CD8-positive, alpha-beta memory T cell (primary cell): ENCODE measurements around the gene KBTBD7. TPM values are rescaled to one million over a fixed set of nuclear protein-coding genes. Genes with fewer than 3 reads are reported as not detected.
A peak's percentile ranks its signal among the peaks of the same experiment; 100 is the strongest.

Experiments used
- CTCF ChIA-PET: fragments of 350-600 bp; sonication (Branson Sonifier 250); formaldehyde crosslinking; loops from one replicate; lab custom pipeline; 2021; ENCODE audit warnings: antibody characterized with exemption; lab: Charles Lee
- POLR2A ChIA-PET: fragments of 350-600 bp; sonication (Branson Sonifier 250); formaldehyde crosslinking; loops from one replicate; lab custom pipeline; 2021; ENCODE audit warnings: antibody characterized with exemption; lab: Charles Lee
- DNase-seq, 5 donors: peaks; one replicate each; pipeline versions ENCODE4 v3.0.0 to v3.0.0-alpha.2; 2020 to 2022; ENCODE audit warnings: mixed read lengths in 1 of 5
- H3K27ac ChIP-seq: one replicate; pipeline ENCODE4 v1.7.0; 2013; ENCODE audit warnings: low read depth, mild to moderate bottlenecking, low read length, moderate library complexity
- H3K27me3 ChIP-seq: 2 replicates; pipeline ENCODE4 v1.7.0; 2013; ENCODE audit warnings: low read length, mild to moderate bottlenecking; ENCODE audit not compliant: insufficient read depth, poor library complexity, severe bottlenecking
- H3K36me3 ChIP-seq: 2 replicates; pipeline ENCODE4 v1.7.0; 2013; ENCODE audit warnings: mild to moderate bottlenecking, low read length, moderate library complexity; ENCODE audit not compliant: insufficient read depth
- H3K4me1 ChIP-seq: 2 replicates; pipeline ENCODE4 v1.7.0; 2013; ENCODE audit warnings: mild to moderate bottlenecking, low read length, moderate library complexity; ENCODE audit not compliant: insufficient read depth
- H3K4me3 ChIP-seq: 2 replicates; pipeline ENCODE4 v1.7.0; 2013; ENCODE audit warnings: mild to moderate bottlenecking, low read length
- H3K9me3 ChIP-seq: 2 replicates; pipeline ENCODE4 v1.7.0; 2013; ENCODE audit warnings: mild to moderate bottlenecking, low read length
- H3K27ac Mint-ChIP-seq, 8 donors: one replicate each; pipeline ENCODE4 v1.8.0; 2020 to 2021; ENCODE audit warnings: mixed read lengths in 8 of 8, mild to moderate bottlenecking in 6 of 8, inconsistent platforms in 3 of 8, moderate library complexity in 3 of 8
- H3K27me3 Mint-ChIP-seq, 2 donors: one replicate each; pipeline ENCODE4 v1.8.0; 2020 to 2021; ENCODE audit warnings: mixed read lengths in 2 of 2, mild to moderate bottlenecking in 1 of 2, moderate library complexity in 1 of 2
- H3K36me3 Mint-ChIP-seq, 3 donors: one replicate each; pipeline ENCODE4 v1.8.0; 2020 to 2021; ENCODE audit warnings: mixed read lengths in 3 of 3, inconsistent platforms in 1 of 3, mild to moderate bottlenecking in 1 of 3
- H3K4me1 Mint-ChIP-seq, 3 donors: one replicate each; pipeline ENCODE4 v1.8.0; 2020 to 2021; ENCODE audit warnings: mixed read lengths in 3 of 3, inconsistent platforms in 1 of 3, mild to moderate bottlenecking in 1 of 3
- H3K4me3 Mint-ChIP-seq, 7 donors: one replicate each; pipeline ENCODE4 v1.8.0; 2020 to 2021; ENCODE audit warnings: mixed read lengths in 7 of 7, mild to moderate bottlenecking in 6 of 7, moderate library complexity in 4 of 7, inconsistent platforms in 2 of 7
- H3K9me3 Mint-ChIP-seq, 5 donors: one replicate each; pipeline ENCODE4 v1.8.0; 2020 to 2022; ENCODE audit warnings: mixed read lengths in 5 of 5, mild to moderate bottlenecking in 3 of 5, moderate library complexity in 2 of 5, inconsistent platforms in 1 of 5
- polyA plus RNA-seq: library from polyadenylated mRNA; unstranded; fragments of 300-500 nt; fragmentation: Illumina TruSeq; gene quantifications from one replicate; pipeline ENCODE4 v1.2.3, GENCODE V29; 2021
- total RNA-seq, 2 experiments: library from RNA; stranded (reverse); gene quantifications; one replicate each; pipeline ENCODE4 v1.2.3, GENCODE V29; 2021

Gene KBTBD7
- total and polyA plus RNA-seq, 3 experiments from 2014 or later = 4.1 to 8.2 (median 4.4) TPM

DNA sequence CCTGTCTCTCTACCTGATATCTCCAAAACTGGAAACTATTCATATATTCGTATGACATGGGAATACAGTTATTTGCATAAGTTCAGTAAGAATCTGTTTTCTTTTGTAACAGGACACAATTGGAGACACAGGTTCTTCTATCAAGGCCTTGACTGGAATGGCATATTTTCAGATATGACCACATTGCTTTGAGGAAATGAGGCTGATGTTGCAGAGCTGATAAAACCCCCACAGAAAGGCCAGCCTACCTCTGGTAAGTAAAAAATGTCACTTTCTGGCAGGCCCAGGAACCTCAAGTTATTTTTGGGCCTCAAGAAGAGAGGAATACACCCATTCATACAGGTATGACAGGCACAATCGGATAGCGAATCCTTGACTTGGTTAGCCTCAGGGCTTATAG lies 32.2 kb downstream of the KBTBD7 start:
- no peaks in the 10 kb centered on the region for H3K27me3 ChIP-seq
- H3K27ac Mint-ChIP-seq = no peak overlapping the region

DNA sequence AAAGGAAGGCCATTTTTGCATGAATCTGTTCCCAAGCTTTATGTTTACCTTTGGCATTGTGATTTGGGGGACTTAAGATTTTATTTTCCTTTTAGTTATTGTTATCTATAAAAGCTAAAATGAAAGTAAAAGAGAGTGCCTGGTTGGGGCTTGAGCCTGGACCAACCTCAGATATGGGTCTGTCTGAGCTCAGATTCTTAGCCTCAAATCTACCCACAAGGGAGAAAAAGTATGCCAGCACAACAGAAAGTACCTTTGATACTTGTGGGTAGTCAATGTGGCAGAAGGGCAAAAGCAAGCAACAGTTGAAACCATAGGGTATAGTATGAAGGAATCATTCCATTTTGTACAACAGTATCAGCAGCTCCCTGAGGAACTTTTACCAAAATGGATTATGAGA lies 35.2 kb downstream of the KBTBD7 start:
- Histone ChIP-seq H3K27me3 (no peaks in the 10 kb centered on the region), H3K4me1 (no peaks in the 10 kb centered on the region), H3K27ac (no peak overlapping the region), H3K4me3 (no peak overlapping the region), H3K9me3 (no peaks in the 10 kb centered on the region), H3K36me3 (no peaks in the 10 kb centered on the region)
- H3K27me3 Mint-ChIP-seq = peaks cover 0 to 1% of the 10 kb centered on the region in 2 donors
- no peak for DNase-seq
- POLR2A ChIA-PET = no interaction called here
- peak overlapping the region in 4 of 8 donors; percentile 11 to 47 (median 32) for H3K27ac Mint-ChIP-seq
- no peaks in the 10 kb centered on the region for H3K9me3 Mint-ChIP-seq
- H3K36me3 Mint-ChIP-seq = peaks cover 0 to 4% (median 1%) of the 10 kb centered on the region in 3 donors
- CTCF ChIA-PET = no interaction called here
- no peak overlapping the region for H3K4me3 Mint-ChIP-seq
- H3K4me1 Mint-ChIP-seq = peaks cover 2 to 8% (median 5%) of the 10 kb centered on the region in 3 donors

More for the DNA sequence above, 32.2 kb downstream of the KBTBD7 start:
- H3K9me3 Mint-ChIP-seq = no peaks in the 10 kb centered on the region
- Histone ChIP-seq H3K27ac (no peak overlapping the region), H3K4me1 (no peaks in the 10 kb centered on the region), H3K36me3 (no peaks in the 10 kb centered on the region), H3K4me3 (no peak overlapping the region), H3K9me3 (no peaks in the 10 kb centered on the region)
- H3K36me3 Mint-ChIP-seq = peaks cover 0 to 4% (median 3%) of the 10 kb centered on the region in 3 donors
- ChIA-PET POLR2A (no interaction called here), CTCF (no interaction called here)
- H3K4me1 Mint-ChIP-seq = peaks cover 2 to 8% (median 5%) of the 10 kb centered on the region in 3 donors
- no peak overlapping the region for H3K4me3 Mint-ChIP-seq
- no peak for DNase-seq
- H3K27me3 Mint-ChIP-seq = peaks cover 0 to 1% of the 10 kb centered on the region in 2 donors

DNA sequence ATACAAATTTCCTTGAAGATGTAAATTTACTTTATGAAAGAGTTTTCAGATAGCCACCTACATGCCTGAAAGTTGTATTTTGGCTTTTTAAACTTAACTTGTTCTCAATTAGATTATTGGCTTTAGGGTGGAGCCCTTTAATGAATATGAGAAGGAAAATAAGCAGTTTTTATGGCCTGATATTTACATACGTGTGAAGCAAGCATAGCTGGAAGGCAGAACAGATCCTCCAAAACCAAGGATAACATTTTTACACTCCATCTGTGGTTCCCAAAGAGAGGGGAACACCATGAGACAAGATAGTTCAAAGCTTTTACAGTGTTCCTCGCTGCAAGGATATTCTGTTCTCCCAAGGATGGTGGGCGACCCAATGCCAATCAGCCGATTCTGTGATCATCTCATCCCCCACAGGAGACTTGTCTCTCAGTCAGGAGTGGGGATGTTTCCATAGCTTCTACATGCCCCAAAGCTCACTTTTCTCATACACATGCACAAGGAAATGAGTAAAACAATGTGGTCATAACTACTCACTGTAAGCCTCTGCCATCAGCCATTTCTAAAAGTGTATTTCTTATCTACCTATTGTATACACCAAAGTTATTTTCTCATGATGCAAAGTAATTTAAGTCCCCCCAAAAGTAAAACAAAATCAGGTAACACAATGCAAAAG lies 37.2 kb downstream of the KBTBD7 start:
- no peaks in the 10 kb centered on the region for H3K36me3 ChIP-seq
- no peak overlapping the region for H3K27ac Mint-ChIP-seq
- H3K27me3 ChIP-seq = no peaks in the 10 kb centered on the region
- no peaks in the 10 kb centered on the region for H3K4me1 ChIP-seq
- peaks cover 0 to under 1% of the 10 kb centered on the region in 2 donors for H3K27me3 Mint-ChIP-seq
- no peak overlapping the region for H3K4me3 ChIP-seq
- DNase-seq = no peak
- H3K27ac ChIP-seq = no peak overlapping the region
- H3K36me3 Mint-ChIP-seq = peaks cover 1 to 10% (median 4%) of the 10 kb centered on the region in 3 donors
- H3K9me3 ChIP-seq = peaks cover 3% of the 10 kb centered on the region
- no peak overlapping the region for H3K4me3 Mint-ChIP-seq
- ChIA-PET CTCF (no interaction called here), POLR2A (no interaction called here)
- peaks cover 5 to 7% (median 5%) of the 10 kb centered on the region in 5 donors for H3K9me3 Mint-ChIP-seq
- H3K4me1 Mint-ChIP-seq = peaks cover 2 to 8% (median 5%) of the 10 kb centered on the region in 3 donors

DNA sequence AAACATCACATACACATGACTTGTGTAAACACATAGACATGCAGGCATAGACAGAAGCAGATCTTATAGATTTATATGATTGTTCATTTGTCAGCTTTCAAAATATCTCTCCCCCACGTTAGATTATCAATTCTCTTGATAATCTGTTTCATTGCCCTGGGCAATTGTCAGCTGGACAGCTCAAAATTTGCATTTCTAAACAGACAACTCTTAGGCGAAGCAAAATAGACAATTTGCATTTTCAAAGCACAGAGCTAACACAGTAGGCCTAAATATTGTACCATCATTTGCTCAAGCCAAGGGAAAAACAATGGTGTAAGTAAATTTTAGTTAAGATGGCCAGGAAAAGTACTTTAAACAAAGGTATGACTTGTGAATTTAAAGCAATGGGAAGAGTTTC lies 37.7 kb downstream of the KBTBD7 start:
- Mint-ChIP-seq H3K4me1 (peaks cover 2 to 8% (median 5%) of the 10 kb centered on the region in 3 donors), H3K27ac (no peak overlapping the region), H3K9me3 (peaks cover 11 to 13% (median 11%) of the 10 kb centered on the region in 5 donors), H3K4me3 (no peak overlapping the region), H3K27me3 (peaks cover 0 to 1% of the 10 kb centered on the region in 2 donors), H3K36me3 (peaks cover 4 to 16% (median 9%) of the 10 kb centered on the region in 3 donors)
- H3K9me3 ChIP-seq = peaks cover 9% of the 10 kb centered on the region
- DNase-seq = no peak
- H3K27me3 ChIP-seq = no peaks in the 10 kb centered on the region
- CTCF ChIA-PET = no interaction called here
- H3K27ac ChIP-seq = no peak overlapping the region
- H3K4me3 ChIP-seq = no peak overlapping the region
- no peaks in the 10 kb centered on the region for H3K36me3 ChIP-seq
- H3K4me1 ChIP-seq = no peaks in the 10 kb centered on the region
- POLR2A ChIA-PET = no interaction called here

DNA sequence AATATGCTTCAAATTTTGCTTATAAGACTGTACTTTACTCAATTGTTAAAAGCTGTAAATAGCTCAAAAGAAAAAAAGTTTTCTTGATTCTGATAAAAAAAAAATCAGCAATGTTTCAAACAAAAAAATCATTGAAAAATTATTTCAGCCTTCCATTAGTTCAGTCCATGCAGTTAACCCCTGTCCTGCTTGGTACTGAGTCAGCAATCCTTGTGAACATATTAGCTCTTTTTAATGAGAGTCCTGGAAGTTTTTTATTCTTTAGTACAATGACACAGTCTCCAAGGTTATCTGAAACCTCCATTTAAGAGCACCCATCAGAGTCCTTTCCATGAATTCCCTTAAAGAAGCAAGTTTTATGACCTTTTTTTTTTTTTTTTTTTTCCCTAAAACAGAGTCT lies 40.3 kb downstream of the KBTBD7 start:
- Mint-ChIP-seq H3K9me3 (peaks cover 29 to 39% (median 37%) of the 10 kb centered on the region in 5 donors), H3K27me3 (peaks cover 0 to 1% of the 10 kb centered on the region in 2 donors), H3K36me3 (peaks cover 20 to 42% (median 32%) of the 10 kb centered on the region in 3 donors), H3K27ac (no peak overlapping the region), H3K4me3 (no peak overlapping the region), H3K4me1 (peaks cover 2 to 3% (median 2%) of the 10 kb centered on the region in 3 donors)
- Histone ChIP-seq H3K27ac (no peak overlapping the region), H3K4me1 (no peaks in the 10 kb centered on the region), H3K36me3 (no peaks in the 10 kb centered on the region), H3K9me3 (peaks cover 21% of the 10 kb centered on the region), H3K27me3 (no peaks in the 10 kb centered on the region), H3K4me3 (no peak overlapping the region)
- CTCF ChIA-PET = no interaction called here
- POLR2A ChIA-PET = no interaction called here
- no peak for DNase-seq

DNA sequence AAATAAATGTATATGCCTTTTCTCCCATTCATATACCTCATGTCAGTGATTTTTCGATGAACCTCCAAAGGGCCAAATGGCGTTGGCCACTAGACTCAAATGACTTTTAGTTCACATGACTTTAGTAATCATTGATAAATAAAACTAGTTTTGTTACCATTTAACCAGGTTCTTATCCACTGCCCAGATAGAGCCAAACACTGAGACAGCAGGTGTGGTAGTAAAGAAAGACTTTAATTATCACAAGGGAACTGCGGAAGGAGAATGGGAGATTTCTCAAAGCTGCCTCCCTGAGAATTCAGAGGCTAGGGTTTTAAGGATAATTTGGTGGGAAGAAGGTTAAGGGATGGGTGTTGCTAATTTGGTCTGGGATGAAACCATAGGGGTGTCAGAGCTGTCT lies 42.4 kb downstream of the KBTBD7 start:
- peaks cover 0 to 1% of the 10 kb centered on the region in 2 donors for H3K27me3 Mint-ChIP-seq
- Histone ChIP-seq H3K27me3 (no peaks in the 10 kb centered on the region), H3K4me1 (no peaks in the 10 kb centered on the region), H3K9me3 (peaks cover 37% of the 10 kb centered on the region), H3K4me3 (no peak overlapping the region), H3K36me3 (no peaks in the 10 kb centered on the region), H3K27ac (no peak overlapping the region)
- no peak for DNase-seq
- H3K9me3 Mint-ChIP-seq = peaks cover 46 to 59% (median 54%) of the 10 kb centered on the region in 5 donors
- ChIA-PET CTCF (no interaction called here), POLR2A (no interaction called here)
- H3K4me3 Mint-ChIP-seq = no peak overlapping the region
- no peak overlapping the region for H3K27ac Mint-ChIP-seq
- peaks cover 28 to 60% (median 47%) of the 10 kb centered on the region in 3 donors for H3K36me3 Mint-ChIP-seq
- H3K4me1 Mint-ChIP-seq = no peaks in the 10 kb centered on the region

DNA sequence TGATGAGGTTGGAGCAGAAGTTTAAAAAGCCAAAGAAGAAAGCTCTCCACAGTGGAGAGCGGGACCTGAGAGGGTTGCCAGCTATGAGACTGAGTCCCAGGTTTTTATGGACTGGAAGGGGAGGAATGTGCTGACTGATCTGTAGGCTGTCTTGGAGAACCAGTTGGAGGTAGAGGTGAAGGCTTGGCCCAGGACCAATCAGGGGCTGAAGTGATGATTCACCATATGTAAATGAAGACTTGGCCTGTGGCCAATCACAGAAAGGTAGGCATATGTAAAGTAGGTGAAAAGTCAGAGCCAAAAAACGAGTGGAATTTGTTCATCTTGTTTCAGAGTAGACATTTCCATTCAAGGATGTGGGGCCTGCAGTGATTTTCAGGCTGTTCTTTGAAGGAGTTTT lies 44.3 kb downstream of the KBTBD7 start:
- H3K27me3 Mint-ChIP-seq = peaks cover 0 to 1% of the 10 kb centered on the region in 2 donors
- H3K4me1 Mint-ChIP-seq = no peaks in the 10 kb centered on the region
- peaks cover 28 to 75% (median 49%) of the 10 kb centered on the region in 3 donors for H3K36me3 Mint-ChIP-seq
- no peaks in the 10 kb centered on the region for H3K27me3 ChIP-seq
- CTCF ChIA-PET = no interaction called here
- no peak for DNase-seq
- H3K27ac ChIP-seq = no peak overlapping the region
- H3K4me3 Mint-ChIP-seq = no peak overlapping the region
- H3K27ac Mint-ChIP-seq = no peak overlapping the region
- H3K4me3 ChIP-seq = no peak overlapping the region
- H3K9me3 Mint-ChIP-seq = peaks cover 46 to 63% (median 57%) of the 10 kb centered on the region in 5 donors
- H3K4me1 ChIP-seq = no peaks in the 10 kb centered on the region
- peaks cover 37% of the 10 kb centered on the region for H3K9me3 ChIP-seq
- H3K36me3 ChIP-seq = no peaks in the 10 kb centered on the region
- POLR2A ChIA-PET = no interaction called here

DNA sequence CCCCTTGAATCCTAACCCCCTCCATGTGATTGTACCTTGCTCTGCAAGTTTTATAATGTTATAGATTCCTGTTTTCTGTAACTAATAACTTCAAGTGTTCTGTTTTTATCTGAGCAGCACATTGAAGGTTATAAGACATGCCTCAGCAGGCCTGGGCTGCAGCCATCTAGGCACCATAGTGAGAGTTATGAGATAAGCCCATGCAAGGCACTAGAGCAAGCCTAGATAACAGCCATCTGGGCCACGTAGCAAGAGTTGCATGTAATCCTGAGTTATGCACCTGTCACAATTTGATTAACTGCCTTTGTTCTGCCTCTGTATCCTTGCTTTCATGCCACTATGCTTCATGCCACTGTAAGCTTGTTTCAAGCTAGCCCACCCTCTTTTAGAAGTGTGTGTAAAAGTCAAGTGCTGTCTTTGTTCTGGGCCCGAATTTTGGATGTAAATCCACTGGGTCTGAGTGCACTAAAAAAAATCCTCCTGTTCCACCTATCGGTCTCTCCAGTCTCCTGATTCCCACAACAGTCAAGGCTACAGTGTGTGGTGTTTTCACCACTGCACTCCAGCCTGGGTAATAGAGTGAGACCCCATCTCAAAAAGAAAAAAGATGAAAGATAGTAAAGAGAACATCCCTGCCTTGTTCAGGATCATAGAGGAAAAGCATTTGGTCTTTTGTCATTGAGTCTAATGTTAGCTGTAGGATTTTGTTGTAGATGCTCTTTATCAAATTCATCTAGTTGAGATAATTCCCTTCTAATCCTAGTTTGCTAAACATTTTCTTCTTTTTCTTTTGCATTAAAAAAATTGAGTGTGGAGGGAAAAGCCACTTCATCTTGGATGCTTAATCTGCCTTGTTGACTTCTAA lies 45.7 kb downstream of the KBTBD7 start:
- H3K27me3 Mint-ChIP-seq = peaks cover 0 to 1% of the 10 kb centered on the region in 2 donors
- peaks cover 37% of the 10 kb centered on the region for H3K9me3 ChIP-seq
- H3K27me3 ChIP-seq = no peaks in the 10 kb centered on the region
- H3K27ac Mint-ChIP-seq = no peak overlapping the region
- no peak overlapping the region for H3K4me3 ChIP-seq
- H3K4me3 Mint-ChIP-seq = no peak overlapping the region
- ChIA-PET CTCF (no interaction called here), POLR2A (no interaction called here)
- no peak for DNase-seq
- no peaks in the 10 kb centered on the region for H3K4me1 Mint-ChIP-seq
- H3K4me1 ChIP-seq = no peaks in the 10 kb centered on the region
- no peaks in the 10 kb centered on the region for H3K36me3 ChIP-seq
- H3K9me3 Mint-ChIP-seq = peaks cover 46 to 63% (median 57%) of the 10 kb centered on the region in 5 donors
- no peak overlapping the region for H3K27ac ChIP-seq
- peaks cover 28 to 74% (median 49%) of the 10 kb centered on the region in 3 donors for H3K36me3 Mint-ChIP-seq
